Suprapubic skin (tissue), 4 donors: ENCODE results near the gene RARB.

ENCODE experiments used
- EP300 ChIP-seq: sonication (generic); formaldehyde crosslinking; IDR thresholded peaks from one replicate; pipeline ENCODE4 v1.6.1; 2017; ENCODE audit warnings: antibody characterized with exemption
- POLR2A ChIP-seq, 2 donors: fragments of 450-650 bp; IDR thresholded peaks; one replicate each; pipeline ENCODE4 v1.6.1; 2017; ENCODE audit warnings: antibody characterized with exemption in 2 of 2, mild to moderate bottlenecking in 2 of 2, moderate library complexity in 2 of 2
- POLR2AphosphoS5 ChIP-seq, 3 donors: sonication (generic); formaldehyde crosslinking; IDR thresholded peaks; one replicate each; pipeline ENCODE4 v1.6.1; 2017; ENCODE audit warnings: antibody characterized with exemption in 3 of 3
- TF ChIP-seq, protein P1 (sequence below), 2 donors: fragments of 200-600 bp in 1 of 2; fragments of 450-650 bp in 1 of 2; sonication (generic) in 1 of 2; IDR thresholded peaks; one replicate each; pipeline ENCODE4 v1.5.1; 2016 to 2019; ENCODE audit warnings: antibody characterized with exemption in 2 of 2, mild to moderate bottlenecking in 1 of 2, moderate library complexity in 1 of 2

DNA sequence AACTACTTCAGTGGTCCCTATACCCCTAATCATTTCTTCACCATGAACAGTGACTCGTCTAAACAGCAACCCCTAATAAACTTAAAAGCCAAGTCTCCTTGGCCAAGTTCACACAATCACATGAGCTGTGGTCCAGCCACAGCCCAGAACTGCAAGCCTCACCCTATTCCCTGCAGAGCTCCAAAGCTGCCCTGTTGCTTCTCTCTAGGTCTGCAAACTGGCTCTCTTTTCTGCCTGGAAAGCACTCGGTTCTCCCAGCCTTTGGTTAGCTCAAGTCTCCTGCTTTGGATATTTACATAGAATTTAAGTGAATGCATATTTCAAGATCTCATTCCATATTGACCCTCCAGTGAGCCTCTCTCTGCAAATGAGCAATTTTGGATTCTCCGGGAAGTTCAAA lies 129.6 kb downstream of the RARB start:
- TF ChIP-seq POLR2A (IDR thresholded peaks at IDR 0.05) (no peak), POLR2AphosphoS5 (IDR thresholded peaks at IDR 0.05) (no peak), EP300 (no peak)
- TF ChIP-seq, protein P1, sequence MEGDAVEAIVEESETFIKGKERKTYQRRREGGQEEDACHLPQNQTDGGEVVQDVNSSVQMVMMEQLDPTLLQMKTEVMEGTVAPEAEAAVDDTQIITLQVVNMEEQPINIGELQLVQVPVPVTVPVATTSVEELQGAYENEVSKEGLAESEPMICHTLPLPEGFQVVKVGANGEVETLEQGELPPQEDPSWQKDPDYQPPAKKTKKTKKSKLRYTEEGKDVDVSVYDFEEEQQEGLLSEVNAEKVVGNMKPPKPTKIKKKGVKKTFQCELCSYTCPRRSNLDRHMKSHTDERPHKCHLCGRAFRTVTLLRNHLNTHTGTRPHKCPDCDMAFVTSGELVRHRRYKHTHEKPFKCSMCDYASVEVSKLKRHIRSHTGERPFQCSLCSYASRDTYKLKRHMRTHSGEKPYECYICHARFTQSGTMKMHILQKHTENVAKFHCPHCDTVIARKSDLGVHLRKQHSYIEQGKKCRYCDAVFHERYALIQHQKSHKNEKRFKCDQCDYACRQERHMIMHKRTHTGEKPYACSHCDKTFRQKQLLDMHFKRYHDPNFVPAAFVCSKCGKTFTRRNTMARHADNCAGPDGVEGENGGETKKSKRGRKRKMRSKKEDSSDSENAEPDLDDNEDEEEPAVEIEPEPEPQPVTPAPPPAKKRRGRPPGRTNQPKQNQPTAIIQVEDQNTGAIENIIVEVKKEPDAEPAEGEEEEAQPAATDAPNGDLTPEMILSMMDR (IDR thresholded peaks at IDR 0.05), result no peak
